Measurements from ENCODE around the gene DHX29. TPM values are rescaled to one million over a fixed set of nuclear protein-coding genes. Genes with fewer than 3 reads are reported as not detected.

DHX29 gene
- total RNA-seq, 1 experiment from 2014 or later, result 21.8 TPM

DNA sequence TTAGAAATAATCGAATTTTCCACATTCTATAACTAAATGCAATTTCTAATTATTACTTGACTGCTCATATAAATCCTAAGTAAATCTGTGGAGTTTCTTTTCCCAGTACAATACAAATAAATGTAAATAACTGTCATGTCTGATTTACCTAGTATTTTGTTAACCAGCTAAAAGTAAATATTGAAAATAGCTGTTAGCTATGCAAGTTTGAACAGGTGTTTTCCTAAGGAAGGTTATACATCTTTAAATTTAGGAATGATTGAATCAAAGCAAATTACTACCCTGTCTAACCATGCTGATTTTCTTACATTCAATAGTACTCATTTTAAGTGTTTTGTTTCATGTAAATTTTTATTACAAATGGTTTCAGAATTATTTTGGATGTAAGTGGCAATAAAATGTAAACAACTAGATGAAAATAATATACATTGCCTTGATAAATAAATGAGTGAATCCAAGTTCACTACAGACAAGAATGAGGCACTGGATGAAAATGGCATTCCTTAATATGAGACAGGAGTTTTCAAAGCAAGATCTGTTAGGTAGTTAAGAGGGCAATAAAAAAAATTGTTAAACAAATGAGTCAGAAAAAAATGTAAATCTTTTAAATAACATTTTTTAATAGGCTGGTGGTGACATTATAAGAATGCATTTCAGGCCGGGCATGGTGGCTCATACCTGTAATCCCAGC lies 96.2 kb downstream of the DHX29 start:
- ChIA-PET POLR2A (interaction anchor here (0.8 kb wide), 1 partner anchor 14 kb away, joined by 3 read pairs; no protein-coding TSS in a partner anchor), CTCF (interaction anchor here (0.7 kb wide), 1 partner anchor 44 kb away, joined by 3 read pairs; no protein-coding TSS in a partner anchor)
- no peak overlapping the region for H3K27ac Mint-ChIP-seq (ENCODE audit: low read depth, unreplicated experiment)

More for the DNA sequence above, 96.2 kb downstream of the DHX29 start:
- BruUV-seq (replicated peaks), result no TSS peak
- no peaks in the 10 kb centered on the region for H3K27me3 Mint-ChIP-seq (ENCODE audit: insufficient read depth, unreplicated experiment)
- peaks cover 5% of the 10 kb centered on the region for H3K4me1 Mint-ChIP-seq (ENCODE audit: insufficient read depth, unreplicated experiment)
- H3K9me3 Mint-ChIP-seq (ENCODE audit: unreplicated experiment), result no peaks in the 10 kb centered on the region
- no peak for DNase-seq (ENCODE audit: unreplicated experiment)
- H3K36me3 Mint-ChIP-seq (ENCODE audit: insufficient read depth, unreplicated experiment), result peaks cover 5% of the 10 kb centered on the region
- no peak overlapping the region for H3K4me3 Mint-ChIP-seq (ENCODE audit: unreplicated experiment)
- TF ChIP-seq, protein P1, sequence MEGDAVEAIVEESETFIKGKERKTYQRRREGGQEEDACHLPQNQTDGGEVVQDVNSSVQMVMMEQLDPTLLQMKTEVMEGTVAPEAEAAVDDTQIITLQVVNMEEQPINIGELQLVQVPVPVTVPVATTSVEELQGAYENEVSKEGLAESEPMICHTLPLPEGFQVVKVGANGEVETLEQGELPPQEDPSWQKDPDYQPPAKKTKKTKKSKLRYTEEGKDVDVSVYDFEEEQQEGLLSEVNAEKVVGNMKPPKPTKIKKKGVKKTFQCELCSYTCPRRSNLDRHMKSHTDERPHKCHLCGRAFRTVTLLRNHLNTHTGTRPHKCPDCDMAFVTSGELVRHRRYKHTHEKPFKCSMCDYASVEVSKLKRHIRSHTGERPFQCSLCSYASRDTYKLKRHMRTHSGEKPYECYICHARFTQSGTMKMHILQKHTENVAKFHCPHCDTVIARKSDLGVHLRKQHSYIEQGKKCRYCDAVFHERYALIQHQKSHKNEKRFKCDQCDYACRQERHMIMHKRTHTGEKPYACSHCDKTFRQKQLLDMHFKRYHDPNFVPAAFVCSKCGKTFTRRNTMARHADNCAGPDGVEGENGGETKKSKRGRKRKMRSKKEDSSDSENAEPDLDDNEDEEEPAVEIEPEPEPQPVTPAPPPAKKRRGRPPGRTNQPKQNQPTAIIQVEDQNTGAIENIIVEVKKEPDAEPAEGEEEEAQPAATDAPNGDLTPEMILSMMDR (IDR thresholded peaks at IDR 0.05; ENCODE audit: unreplicated experiment), result no peak
- intact Hi-C loops (cut with micrococcal nuclease), result no loop called here

Other genes with a start within 250 kb of the DHX29 start
- not detected in 2 replicates for gene GZMA, start 205.0 kb downstream of the DHX29 start, total RNA-seq (2022)
- gene GPX8, start 147.5 kb downstream of the DHX29 start, total RNA-seq (2022), result 37.2 and 38.8 TPM in 2 replicates
- gene CDC20B, start 134.5 kb downstream of the DHX29 start, total RNA-seq (2022), result not detected in 2 replicates
- 1.8 TPM in 2 replicates for gene MCIDAS, start 80.4 kb downstream of the DHX29 start, total RNA-seq (2022)
- 10.6 and 11.7 TPM in 2 replicates for gene CCNO, start 74.1 kb downstream of the DHX29 start, total RNA-seq (2022)
- 113 and 118 TPM in 2 replicates for gene MTREX, start 295 bp upstream of the DHX29 start, total RNA-seq (2022)
- gene PLPP1, start 227.3 kb upstream of the DHX29 start, total RNA-seq (2022), result 7.5 and 10.4 TPM in 2 replicates